HL-60 (cell line): ENCODE results near the gene ZNF649.

Source experiments
- GABPA ChIP-seq: IDR thresholded peaks from 2 replicates; pipeline ENCODE4 v1.6.1; 2012; ENCODE audit warnings: low read depth
- POLR2AphosphoS5 ChIP-seq: IDR thresholded peaks from 2 replicates; pipeline ENCODE4 v1.6.1; 2012; ENCODE audit warnings: low read depth
- SPI1 ChIP-seq: IDR thresholded peaks from 2 replicates; pipeline ENCODE4 v1.6.1; 2012; ENCODE audit warnings: low read depth, mild to moderate bottlenecking, borderline replicate concordance
- TF ChIP-seq, protein P1 (sequence below): IDR thresholded peaks from one replicate; pipeline ENCODE4 v1.5.1; 2011; ENCODE audit warnings: low read length, control low read depth, inconsistent platforms; ENCODE audit not compliant: insufficient read depth

GRCh38 chr19:51901860-51902259, 3.0 kb downstream of the ZNF649 start:
- TF ChIP-seq, protein P1, sequence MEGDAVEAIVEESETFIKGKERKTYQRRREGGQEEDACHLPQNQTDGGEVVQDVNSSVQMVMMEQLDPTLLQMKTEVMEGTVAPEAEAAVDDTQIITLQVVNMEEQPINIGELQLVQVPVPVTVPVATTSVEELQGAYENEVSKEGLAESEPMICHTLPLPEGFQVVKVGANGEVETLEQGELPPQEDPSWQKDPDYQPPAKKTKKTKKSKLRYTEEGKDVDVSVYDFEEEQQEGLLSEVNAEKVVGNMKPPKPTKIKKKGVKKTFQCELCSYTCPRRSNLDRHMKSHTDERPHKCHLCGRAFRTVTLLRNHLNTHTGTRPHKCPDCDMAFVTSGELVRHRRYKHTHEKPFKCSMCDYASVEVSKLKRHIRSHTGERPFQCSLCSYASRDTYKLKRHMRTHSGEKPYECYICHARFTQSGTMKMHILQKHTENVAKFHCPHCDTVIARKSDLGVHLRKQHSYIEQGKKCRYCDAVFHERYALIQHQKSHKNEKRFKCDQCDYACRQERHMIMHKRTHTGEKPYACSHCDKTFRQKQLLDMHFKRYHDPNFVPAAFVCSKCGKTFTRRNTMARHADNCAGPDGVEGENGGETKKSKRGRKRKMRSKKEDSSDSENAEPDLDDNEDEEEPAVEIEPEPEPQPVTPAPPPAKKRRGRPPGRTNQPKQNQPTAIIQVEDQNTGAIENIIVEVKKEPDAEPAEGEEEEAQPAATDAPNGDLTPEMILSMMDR: no peak
- no peak for TF ChIP-seq GABPA
- TF ChIP-seq SPI1: no peak
- TF ChIP-seq POLR2AphosphoS5: no peak
